SW480 (cell line): ENCODE results near the gene TRAK2.
A peak's percentile ranks its signal among the peaks of the same experiment; 100 is the strongest.

Experiments used
- DNase-seq: peaks from one replicate; pipeline ENCODE4 v3.0.0-alpha.2; 2016; ENCODE audit warnings: low spot score

Gene TRAK2

DNA sequence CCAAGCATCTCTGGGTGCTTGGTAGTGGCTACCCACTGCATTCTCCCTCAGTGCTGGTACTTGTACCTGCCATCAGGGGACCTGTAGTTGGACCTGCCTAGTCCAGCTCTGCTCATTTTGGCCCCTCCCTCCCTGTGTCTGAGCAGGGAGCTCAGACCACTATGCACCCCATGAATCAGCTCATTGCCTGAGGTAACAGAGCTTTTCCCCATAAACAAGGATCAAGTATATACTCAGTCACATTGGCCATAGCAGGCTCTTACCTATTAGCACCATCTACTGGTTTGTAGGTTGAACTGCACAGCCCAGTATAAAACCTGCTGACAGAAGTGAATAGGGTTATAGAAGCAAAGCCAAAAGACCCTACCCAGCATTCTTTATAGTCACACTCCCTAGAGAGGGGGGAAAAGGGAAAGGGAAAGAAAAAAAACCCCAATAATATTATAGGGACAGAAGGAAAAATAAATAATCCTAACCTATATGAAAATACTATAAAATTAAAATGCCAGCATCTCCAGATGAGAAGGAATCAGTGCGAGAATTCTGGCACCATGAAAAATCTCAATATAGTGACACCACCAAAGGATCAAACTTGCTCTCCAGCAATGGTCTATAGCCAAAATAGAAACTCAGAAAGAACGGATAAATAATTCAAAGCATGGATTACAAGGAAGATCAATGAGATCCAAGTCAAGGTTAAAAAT is 87.2 kb downstream of the TRAK2 start:
- DNase-seq: peak; percentile 50

DNA sequence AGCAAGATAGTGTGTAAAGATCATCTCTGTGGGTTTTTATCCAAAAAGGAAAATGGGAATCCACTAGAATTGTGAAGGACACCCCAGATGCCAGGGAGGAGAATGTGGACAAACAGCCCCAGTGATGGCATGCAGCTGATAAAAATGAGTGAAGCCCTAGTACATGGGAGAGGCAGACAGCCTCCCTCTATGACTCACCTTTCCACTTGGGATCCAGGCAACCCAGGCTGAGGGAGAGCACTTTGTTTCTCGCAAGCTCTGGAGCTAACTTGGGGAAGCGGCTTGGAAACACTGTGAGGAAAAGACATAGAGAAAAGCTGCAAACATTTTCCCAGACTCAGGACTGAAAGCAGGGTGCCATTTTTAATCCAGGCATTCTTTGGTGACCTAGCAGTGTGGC is 88.9 kb downstream of the TRAK2 start:
- no peak for DNase-seq

DNA sequence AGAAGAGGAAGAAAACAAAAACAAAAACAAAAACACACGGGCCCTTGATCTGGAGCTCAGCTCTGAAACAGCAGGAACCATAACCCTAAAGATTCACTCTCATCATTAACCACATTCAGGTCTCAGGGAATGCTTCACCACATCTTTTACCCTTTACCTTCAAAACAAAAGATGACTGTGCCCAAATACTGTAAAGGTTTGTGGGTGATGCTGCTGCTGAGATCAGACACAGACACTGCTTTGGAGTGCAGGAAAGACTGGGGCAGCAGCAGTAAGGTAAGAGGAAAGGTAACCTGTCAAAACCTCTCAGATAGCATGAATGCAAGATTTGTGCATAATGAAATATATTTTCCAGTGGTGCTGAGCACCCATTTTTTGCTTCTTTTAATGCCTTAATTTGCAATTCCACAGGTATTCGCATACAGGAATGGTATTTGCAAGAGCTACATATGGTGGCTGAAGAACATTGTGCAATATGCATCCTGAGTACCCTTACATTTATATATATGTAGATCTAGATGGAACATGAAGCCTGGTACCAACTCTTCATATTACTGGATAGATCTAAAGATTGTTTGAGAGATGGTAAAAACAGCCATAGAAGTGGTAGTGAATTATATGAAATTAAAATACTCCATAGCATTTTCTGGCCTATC is 90.1 kb downstream of the TRAK2 start:
- DNase-seq: no peak

DNA sequence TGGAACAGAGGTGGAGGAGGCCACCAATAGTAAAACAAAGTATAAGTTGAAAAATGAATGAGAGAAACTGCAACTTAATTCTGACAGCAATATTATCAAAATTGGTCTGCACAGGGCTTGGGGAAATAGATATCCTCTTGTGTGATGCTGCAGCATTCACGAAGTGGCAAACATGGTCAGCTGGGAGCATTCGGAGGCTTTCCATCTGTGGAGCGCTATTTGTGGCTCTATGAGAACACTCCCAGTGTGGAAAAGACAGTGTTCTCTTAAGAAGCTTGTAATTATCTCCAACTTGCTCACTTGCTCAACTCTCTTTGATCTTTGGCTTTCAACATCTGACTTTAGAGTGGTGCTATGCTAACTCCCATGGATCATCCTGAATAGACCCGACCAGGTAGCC is 91.0 kb downstream of the TRAK2 start:
- no peak for DNase-seq

DNA sequence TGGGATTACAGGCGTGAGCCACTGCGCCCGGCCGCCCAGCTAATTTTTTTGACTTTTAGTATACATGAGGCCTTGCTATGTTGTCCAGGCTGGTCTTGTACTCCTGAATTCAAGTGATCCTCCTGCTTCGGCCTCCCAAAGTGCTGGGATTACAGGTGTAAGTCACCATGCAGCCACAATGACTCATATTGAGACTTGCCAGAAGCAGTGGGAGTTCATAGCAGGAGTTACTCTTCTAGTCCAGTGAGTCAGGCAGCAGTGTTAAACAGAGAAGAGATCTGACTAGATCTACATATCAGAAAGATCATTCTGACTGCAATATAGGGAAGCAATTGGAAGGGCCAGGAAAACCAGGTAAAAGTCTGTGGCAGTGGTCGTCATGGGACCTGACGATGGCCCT is 92.6 kb downstream of the TRAK2 start:
- DNase-seq: peak; percentile 27

DNA sequence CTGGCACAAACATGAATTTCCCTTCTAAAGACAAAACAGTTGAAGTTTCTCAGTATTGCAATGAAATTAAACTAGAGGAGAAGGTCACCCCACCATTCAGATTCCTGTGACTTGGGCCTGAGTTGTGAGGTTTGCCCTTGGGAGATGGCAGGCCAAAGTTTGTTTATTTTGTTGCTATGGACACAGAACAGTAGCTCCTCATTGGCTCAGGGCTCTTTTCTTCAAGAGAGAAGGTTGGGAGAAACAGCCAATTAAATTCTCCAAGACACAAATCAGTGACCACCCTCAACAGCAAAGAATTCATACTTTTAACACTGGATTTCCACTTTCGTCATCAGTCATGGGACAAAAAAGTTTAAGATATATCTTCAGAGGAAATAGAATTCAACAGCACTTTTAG is 94.0 kb downstream of the TRAK2 start, which contains the start of gene FLACC1:
Gene FLACC1 (minus strand): TSS at position 125 of the 400 bp plus-strand sequence. CDS start 5,941 bp downstream, outside the sequence.
- DNase-seq: peak; percentile 18

DNA sequence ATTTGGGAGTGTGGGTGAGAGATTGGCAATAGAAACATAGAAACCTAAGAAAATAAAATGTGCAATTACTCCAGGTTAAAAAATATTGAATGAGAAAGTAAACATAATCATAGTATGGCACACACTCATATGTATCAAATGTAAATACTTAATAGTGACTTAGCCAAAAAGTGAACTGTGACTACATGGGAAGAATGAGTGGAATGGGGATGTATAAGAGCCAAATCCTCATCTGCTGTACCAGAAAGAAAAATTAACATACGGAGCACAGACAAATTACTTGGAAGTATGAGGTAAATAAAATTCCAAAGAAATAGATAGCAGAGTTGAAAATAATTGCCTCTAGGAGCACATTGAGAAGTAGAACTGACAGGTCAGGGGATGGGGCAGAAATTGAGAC is 98.1 kb downstream of the TRAK2 start:
- no peak for DNase-seq

DNA sequence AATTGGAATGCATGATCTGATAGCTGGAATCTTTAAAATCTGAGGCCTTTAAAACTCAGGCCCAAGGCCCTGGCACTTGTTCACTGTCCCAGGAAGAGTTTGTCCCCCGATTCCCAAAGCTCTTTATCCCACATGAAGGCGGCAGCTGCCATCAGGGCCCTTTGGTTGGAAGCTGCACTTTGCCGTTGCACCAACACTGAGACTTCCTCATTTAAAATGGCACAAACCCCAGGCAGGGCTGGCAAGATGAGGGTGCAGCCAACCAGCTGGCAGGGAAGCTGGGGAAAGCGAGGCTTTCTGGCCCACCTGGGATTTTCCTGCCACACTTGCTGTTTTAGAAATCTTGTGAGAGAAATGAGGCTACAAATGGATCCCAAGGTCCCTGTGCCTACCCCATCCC is 100.4 kb downstream of the TRAK2 start:
- no peak for DNase-seq

DNA sequence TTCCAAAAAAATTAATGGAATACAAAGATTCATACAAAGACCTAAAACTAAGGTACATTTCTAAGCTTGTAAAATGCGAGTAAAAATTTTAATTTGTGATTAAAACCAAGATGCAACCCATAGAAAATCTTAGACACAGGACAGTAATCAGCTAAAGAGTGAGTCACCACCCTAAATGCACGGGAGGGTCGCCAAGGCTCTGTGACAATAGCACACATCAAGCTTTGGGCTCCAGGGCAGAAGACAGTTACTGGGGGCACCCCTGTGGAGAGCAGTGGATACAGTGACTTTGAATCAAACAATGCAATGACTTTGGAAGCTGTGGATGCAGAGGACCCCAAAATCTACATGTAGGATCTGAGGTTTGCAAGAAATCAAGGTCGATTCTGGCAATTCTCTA is 101.7 kb downstream of the TRAK2 start:
- DNase-seq: no peak

DNA sequence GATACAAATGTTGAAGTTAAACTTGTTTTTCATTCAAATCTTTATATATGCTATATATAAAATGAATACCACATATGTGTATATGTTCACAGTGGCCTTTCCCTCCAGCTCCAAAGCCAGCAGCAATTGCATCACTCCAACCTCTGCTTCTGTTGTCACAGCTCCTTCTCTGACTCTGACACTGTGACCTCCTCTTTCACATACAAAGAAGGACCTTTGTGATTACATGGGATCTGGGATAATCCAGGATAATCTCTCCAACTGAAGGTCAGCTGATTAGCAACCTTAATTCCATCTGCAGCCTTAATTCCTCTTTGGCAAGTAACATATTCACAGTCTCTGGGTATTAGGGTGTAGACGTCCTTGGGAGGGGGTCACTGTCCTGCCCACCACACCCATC is 102.5 kb downstream of the TRAK2 start:
- DNase-seq: no peak

DNA sequence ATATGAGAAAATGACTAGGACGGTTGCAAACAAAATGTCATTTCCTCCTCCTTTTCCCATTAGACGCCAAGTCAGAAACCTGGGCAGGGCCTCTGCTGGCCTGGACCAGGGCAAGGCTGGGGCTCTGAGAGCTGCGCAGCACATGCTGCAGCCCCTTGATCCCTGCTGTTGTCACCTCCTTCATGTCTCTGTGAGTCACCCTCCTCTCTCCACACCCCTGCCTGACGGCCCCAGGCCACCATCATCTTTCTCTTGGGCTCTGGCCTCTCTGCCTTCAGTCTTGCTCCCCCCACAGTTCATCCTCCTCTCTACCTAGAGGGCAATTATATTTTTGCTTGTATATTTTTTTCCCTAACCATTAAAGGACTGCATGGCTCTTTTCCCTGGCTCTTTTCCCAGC is 104.1 kb downstream of the TRAK2 start:
- no peak for DNase-seq

DNA sequence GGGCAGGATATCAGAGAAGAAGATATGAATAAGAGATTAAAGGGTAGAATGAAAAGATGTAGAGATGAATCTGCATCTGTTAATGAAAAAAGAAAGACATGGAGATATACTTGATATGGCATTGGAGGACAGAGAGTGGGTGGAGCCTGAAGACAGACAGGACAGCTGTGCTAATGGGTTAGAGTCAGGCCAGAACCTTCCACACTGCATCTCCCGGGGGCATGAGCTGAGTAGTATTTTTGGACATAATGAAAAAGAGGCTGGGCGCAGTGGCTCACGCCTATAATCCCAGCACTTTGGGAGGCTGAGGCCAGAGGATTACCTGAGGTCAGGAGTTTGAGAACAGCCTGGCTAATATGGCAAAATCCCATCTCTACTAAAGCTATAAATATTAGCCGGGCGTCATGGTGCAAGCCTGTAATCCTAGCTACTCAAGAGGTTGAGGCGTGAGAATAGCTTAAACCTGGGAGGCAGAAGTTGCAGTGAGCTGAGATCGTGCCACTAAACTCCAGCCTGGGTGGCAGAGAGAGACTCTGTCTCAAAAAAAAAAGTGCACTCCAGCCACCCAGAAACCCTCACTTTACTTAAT is 105.5 kb downstream of the TRAK2 start:
- no peak for DNase-seq

DNA sequence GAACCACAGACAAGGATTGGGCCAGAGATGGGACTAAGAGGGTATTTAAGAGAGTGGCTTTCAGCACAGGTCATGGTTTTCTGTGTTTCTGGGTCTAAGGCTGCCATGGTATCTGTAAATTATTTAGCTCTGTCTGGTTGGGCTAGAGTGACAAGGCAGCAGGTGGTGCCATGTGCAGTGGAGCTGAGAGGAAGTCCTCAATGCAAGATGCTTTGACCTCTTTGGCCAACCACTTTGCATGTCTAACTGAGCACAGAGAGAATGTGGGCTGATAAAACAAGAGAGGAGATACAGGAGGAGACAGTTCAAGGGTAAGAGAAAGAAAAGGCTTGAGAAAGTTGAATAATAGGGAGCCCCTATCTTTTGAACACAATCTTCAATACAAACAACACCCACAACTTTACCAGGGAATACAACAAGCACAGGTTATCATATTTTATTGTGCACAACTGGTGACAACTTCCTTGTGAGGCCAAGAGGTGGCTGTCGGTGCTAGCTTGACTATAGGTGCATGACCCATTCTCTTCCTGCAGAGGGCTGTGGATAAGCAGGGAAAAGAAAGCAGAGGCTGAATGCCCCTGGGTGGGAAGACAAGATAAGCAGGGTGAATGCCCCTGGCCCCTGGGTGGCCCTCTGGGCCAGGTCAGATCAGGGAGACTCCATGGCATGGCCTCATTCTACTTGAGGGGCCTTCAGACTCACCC is 106.4 kb downstream of the TRAK2 start:
- DNase-seq: no peak

DNA sequence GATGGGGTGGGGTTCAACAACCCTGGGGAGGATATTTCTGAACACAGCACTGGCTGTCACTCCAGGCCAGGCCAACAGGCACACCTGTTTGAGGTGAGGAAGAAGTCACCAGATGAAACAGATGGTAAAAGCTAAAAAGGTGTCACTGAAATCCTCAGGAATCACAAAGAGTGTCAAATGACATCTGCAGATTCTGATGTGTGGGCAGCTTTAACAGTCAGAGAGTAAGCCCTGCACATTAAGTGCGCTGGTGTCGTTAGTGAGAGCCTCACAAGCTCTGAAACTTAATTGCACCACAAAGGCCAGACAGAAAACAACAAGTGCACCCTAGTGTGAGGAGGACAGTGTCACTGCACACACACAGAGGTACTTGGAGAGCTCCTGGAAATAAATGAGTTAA is 107.7 kb downstream of the TRAK2 start:
- DNase-seq: no peak

DNA sequence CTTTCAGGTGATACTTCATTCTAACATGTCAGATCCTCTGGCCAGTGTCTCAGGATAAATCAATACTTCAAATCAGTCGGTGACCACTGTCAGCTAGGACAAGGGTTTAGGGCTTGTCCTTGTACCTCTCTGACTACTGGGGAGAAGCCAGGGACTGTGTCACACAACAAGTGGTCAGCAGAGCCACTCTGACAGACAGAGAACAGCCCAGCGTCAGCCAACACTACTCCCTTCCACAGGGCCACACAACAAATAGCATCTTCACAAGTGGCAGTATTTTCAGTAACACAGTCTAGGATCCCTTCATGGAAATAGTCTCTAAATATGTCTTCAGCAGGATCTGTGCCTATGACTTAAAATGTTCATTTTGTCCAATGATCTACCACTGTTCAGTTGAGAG is 108.3 kb downstream of the TRAK2 start:
- DNase-seq: no peak

DNA sequence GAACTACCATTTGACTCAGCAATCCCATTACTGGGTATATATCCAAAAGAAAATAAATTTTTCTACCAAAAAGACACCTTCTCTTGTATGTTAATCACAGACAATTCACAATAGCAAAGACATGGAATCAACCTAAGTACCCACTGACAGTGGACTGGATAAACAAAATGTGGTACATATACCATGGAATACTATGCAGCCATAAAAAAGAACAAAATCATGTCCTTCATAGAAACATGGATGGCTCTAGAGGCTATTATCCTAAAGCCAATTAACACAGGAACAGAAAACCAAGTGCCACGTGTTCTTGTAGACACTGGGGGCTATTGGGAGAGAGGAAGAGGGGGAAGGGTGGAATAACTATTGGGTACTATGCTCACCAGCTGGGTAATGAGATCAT is 121.8 kb downstream of the TRAK2 start:
- no peak for DNase-seq

DNA sequence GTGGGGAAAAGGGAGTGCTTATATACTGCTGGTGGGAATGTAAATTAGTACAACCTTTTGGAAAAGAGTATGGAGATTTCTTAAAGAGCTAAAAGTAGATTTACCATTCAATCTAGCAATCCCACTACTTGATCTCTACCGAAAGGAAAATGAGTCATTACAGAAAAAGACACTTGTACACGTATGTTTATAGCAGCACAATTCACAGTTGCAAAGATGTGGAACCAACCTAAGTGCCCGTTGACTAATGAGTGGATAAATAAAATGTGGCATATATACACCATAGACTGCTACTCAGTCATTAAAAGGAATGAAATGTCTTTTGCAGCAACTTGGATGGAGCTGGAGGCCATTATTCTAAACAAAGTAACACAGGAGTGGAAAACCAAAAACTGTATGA is 123.6 kb downstream of the TRAK2 start:
- no peak for DNase-seq
